Endodermal cell (in vitro differentiated cells): ENCODE measurements around the gene MAP1LC3A. TPM values are rescaled to one million over a fixed set of nuclear protein-coding genes. Genes with fewer than 3 reads are reported as not detected.
"Not testable (repeated sequence)": the region's sequence is repeated elsewhere in the genome, so short reads cannot be mapped to it uniquely, and the experiment has no call there.

Experiments used
- DNase-seq: peaks from one replicate; pipeline ENCODE4 v3.0.0-alpha.2; 2017
- H3K27ac ChIP-seq: 2 replicates; pipeline ENCODE4 v1.5.1; 2013; ENCODE audit warnings: mild to moderate bottlenecking, low read depth, low read length, moderate library complexity
- H3K27me3 ChIP-seq: 2 replicates; pipeline ENCODE4 v1.6.1; 2013; ENCODE audit warnings: mild to moderate bottlenecking, low read length, moderate library complexity; ENCODE audit not compliant: insufficient read depth, control insufficient read depth, poor library complexity, severe bottlenecking
- H3K36me3 ChIP-seq: 2 replicates; pipeline ENCODE4 v1.7.0; 2013; ENCODE audit warnings: mild to moderate bottlenecking, low read length, moderate library complexity; ENCODE audit not compliant: control insufficient read depth, insufficient read depth
- H3K4me1 ChIP-seq: one replicate; pipeline ENCODE4 v1.7.0; 2013; ENCODE audit warnings: low read length; ENCODE audit not compliant: control insufficient read depth, insufficient read depth
- H3K4me3 ChIP-seq: 2 replicates; pipeline ENCODE4 v1.5.1; 2013; ENCODE audit warnings: mild to moderate bottlenecking, low read length, moderate library complexity
- H3K9ac ChIP-seq: 2 replicates; pipeline ENCODE4 v1.6.1; 2013; ENCODE audit warnings: mild to moderate bottlenecking, low read length, moderate library complexity; ENCODE audit not compliant: poor library complexity, severe bottlenecking; ENCODE audit errors: extremely low read depth
- H3K9me3 ChIP-seq: 2 replicates; pipeline ENCODE4 v1.6.1; 2013; ENCODE audit warnings: mild to moderate bottlenecking, low read length, moderate library complexity; ENCODE audit not compliant: control insufficient read depth
- H3K27ac Mint-ChIP-seq: 2 replicates; pipeline ENCODE4 v1.8.0; 2020; ENCODE audit warnings: mixed read lengths
- H3K27me3 Mint-ChIP-seq: 2 replicates; pipeline ENCODE4 v1.8.0; 2021; ENCODE audit warnings: mild to moderate bottlenecking, mixed read lengths; ENCODE audit not compliant: insufficient read depth
- H3K36me3 Mint-ChIP-seq: 2 replicates; pipeline ENCODE4 v1.8.0; 2020; ENCODE audit warnings: low read depth, mixed read lengths
- H3K4me1 Mint-ChIP-seq: 2 replicates; pipeline ENCODE4 v1.8.0; 2020; ENCODE audit warnings: mixed read lengths
- H3K4me3 Mint-ChIP-seq: 2 replicates; pipeline ENCODE4 v1.8.0; 2020; ENCODE audit warnings: mild to moderate bottlenecking, moderate library complexity, mixed read lengths
- H3K9me3 Mint-ChIP-seq: 2 replicates; pipeline ENCODE4 v1.8.0; 2020; ENCODE audit warnings: mild to moderate bottlenecking, mixed read lengths
- WGBS, 2 experiments: methylation state at CpG; one replicate each; pipeline versions ENCODE4 v1.1.5 to v1.1.7; 2013; ENCODE audit warnings: missing lambda C conversion rate in 2 of 2, mixed read lengths in 1 of 2; ENCODE audit not compliant: insufficient coverage in 1 of 2, insufficient read length in 1 of 2; 5-methylcytosine and 5-hydroxymethylcytosine counted together
- total RNA-seq, 2 donors: library from RNA; stranded (reverse); fragmentation: NEBNext Ultra II Directional in 1 of 2; extraction: Animal tissue kit (Norgen Biotek cat#: 25700) in 1 of 2; gene quantifications; 2 replicates in 1 of 2; 3 replicates in 1 of 2; pipeline ENCODE4 v1.2.1, GENCODE V29; 2021
- TF ChIP-seq, protein P1 (sequence below): fragments of 200-600 bp; sonication (generic); conservative IDR thresholded peaks from 2 replicates; pipeline ENCODE4 v1.5.0; 2021; ENCODE audit warnings: antibody characterized with exemption, mild to moderate bottlenecking

Gene MAP1LC3A
- total RNA-seq, 2 donors from 2014 or later, result 19.0 to 41.6 TPM

DNA sequence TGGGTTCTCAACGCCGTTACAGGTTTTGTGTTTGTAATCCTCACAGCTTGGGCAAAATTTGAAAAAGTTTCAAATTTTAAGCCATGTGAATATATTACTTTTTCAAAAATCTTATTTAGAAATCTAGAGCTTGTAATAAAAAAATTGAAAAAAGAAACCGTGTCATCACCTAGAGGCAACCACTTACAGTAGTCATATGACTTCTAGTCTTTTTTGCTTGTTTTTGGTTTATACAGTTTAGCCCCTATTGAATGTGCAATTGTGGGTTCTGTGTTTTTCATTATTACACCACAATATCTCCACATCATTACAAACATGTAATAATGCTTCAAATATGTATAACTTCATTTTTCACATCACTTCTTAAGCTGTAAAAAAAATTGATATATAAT lies 41.4 kb upstream of the MAP1LC3A start:
- Mint-ChIP-seq H3K27ac (peak overlapping the region; percentile 97), H3K36me3 (peaks cover 43% of the 10 kb centered on the region), H3K9me3 (no peaks in the 10 kb centered on the region), H3K4me1 (peaks cover 20% of the 10 kb centered on the region), H3K27me3 (no peaks in the 10 kb centered on the region), H3K4me3 (peak overlapping the region; percentile 91)
- Histone ChIP-seq H3K9ac (peak overlapping the region; percentile 82), H3K4me3 (peak overlapping the region; percentile 100), H3K36me3 (peaks cover 41% of the 10 kb centered on the region), H3K4me1 (no peaks in the 10 kb centered on the region), H3K9me3 (no peaks in the 10 kb centered on the region), H3K27ac (peak overlapping the region; percentile 86), H3K27me3 (no peaks in the 10 kb centered on the region)
- DNase-seq, result no peak
- TF ChIP-seq, protein P1, sequence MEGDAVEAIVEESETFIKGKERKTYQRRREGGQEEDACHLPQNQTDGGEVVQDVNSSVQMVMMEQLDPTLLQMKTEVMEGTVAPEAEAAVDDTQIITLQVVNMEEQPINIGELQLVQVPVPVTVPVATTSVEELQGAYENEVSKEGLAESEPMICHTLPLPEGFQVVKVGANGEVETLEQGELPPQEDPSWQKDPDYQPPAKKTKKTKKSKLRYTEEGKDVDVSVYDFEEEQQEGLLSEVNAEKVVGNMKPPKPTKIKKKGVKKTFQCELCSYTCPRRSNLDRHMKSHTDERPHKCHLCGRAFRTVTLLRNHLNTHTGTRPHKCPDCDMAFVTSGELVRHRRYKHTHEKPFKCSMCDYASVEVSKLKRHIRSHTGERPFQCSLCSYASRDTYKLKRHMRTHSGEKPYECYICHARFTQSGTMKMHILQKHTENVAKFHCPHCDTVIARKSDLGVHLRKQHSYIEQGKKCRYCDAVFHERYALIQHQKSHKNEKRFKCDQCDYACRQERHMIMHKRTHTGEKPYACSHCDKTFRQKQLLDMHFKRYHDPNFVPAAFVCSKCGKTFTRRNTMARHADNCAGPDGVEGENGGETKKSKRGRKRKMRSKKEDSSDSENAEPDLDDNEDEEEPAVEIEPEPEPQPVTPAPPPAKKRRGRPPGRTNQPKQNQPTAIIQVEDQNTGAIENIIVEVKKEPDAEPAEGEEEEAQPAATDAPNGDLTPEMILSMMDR, result no peak
- 5% methylated on average over 3 of the region's 3 CpGs; no CpG with 5 or more reads in 1 of the 2 experiments for WGBS, 2 experiments

DNA sequence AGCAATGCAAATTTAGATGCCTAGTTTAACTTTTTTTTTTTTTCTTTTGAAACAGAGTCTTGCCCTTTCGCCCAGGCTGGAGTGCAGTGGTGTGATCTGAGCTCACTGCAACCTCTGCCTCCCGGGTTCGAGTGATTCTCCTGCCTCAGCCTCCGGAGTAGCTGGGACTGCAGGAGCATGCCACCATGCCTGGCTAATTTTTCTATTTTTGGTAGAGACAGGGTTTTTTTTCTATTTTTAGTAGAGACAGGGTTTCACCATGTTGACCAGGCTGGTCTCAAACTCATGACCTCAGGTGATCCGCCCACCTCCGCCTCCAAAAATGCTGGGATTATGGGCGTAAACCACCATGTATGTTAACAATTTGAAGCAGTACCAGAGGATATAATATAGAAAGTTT lies 39.7 kb upstream of the MAP1LC3A start:
- H3K9ac ChIP-seq, H3K4me3 ChIP-seq, H3K4me1 ChIP-seq, H3K27me3 Mint-ChIP-seq, H3K27me3 ChIP-seq, H3K9me3 ChIP-seq, H3K9me3 Mint-ChIP-seq, H3K27ac Mint-ChIP-seq, DNase-seq, H3K27ac ChIP-seq: not testable (repeated sequence)
- H3K36me3 ChIP-seq, result peaks cover 38% of the 10 kb centered on the region
- Mint-ChIP-seq H3K4me3 (peak overlapping the region; percentile 91), H3K4me1 (peaks cover 31% of the 10 kb centered on the region), H3K36me3 (peaks cover 42% of the 10 kb centered on the region)
- 93 to 97% methylated on average over 7 of the region's 7 CpGs for WGBS, 2 experiments

DNA sequence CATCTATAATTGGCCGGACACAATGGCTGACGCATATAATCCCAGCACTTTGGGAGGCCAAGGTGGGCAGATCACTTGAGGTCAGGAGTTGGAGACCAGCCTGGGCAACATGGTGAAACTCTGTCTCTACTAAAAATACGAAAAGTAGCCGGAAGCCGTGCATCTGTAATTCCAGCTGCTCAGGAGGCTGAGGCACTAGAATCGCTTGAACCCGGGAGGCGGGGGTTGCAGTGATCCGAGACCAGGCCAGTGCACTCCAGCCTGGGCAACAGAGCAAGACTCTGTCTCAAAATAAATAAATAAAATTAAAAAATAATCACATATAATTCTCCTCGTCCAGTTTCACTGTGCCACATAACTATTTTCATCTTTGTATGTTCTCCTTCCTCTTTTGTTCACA lies 38.7 kb upstream of the MAP1LC3A start:
- H3K4me3 Mint-ChIP-seq, H3K27ac Mint-ChIP-seq, H3K27ac ChIP-seq, H3K9me3 Mint-ChIP-seq, DNase-seq, H3K4me3 ChIP-seq, H3K27me3 ChIP-seq, H3K4me1 ChIP-seq, H3K27me3 Mint-ChIP-seq, H3K9me3 ChIP-seq, H3K9ac ChIP-seq: not testable (repeated sequence)
- WGBS, 2 experiments, result 90 to 96% methylated on average over 8 to 10 of the region's 10 CpGs
- H3K36me3 ChIP-seq, result peaks cover 44% of the 10 kb centered on the region
- peaks cover 47% of the 10 kb centered on the region for H3K36me3 Mint-ChIP-seq
- peaks cover 29% of the 10 kb centered on the region for H3K4me1 Mint-ChIP-seq

DNA sequence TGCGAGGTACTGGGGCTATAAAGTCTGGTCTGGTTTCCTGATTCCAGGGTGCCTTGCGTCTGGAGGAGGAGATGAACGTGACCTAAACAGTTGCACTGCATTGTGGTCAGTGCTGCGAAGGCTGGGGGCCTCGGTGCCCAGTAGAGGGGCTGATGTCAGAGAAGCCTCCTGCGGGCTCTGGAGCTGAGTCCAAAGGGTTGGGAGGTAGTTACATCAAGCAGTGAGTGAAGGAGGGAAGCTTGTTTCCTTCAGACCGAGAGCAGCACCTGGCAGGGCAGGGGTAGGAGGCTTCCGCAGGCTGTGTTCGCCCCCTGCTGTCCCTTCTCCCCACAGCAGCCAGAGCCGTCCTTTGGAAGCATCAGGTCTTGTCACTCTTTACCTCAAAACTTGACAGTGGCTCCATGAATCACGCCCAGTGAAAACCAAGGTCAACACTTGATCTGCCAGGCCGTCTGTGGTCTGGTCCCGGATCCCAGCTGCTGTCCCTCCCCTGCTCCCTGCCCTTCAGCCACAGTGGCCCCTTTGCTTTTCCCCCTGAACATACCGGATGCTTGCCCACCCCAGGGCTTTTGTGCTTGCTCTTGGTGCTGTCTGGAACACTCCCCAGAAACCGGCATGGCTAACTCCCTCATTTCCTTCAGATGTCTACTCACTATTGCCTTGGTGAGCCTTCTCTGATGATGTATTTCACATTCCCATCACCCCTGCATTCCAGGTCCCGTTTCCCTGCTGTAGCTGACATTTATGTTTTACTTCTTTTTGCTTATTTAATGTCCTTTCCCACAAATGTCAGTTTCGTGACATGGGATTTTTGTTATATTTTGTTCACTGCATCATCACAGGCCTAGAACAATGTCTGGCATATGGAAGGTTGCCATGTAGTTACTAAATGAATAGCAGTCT lies 35.3 kb upstream of the MAP1LC3A start:
- Histone ChIP-seq H3K9ac (no peak overlapping the region), H3K27ac (no peak overlapping the region), H3K4me3 (no peak overlapping the region), H3K9me3 (no peaks in the 10 kb centered on the region), H3K27me3 (no peaks in the 10 kb centered on the region), H3K4me1 (peaks cover 3% of the 10 kb centered on the region), H3K36me3 (peaks cover 76% of the 10 kb centered on the region)
- peak; percentile 92 for DNase-seq
- Mint-ChIP-seq H3K36me3 (peaks cover 66% of the 10 kb centered on the region), H3K27me3 (no peaks in the 10 kb centered on the region), H3K27ac (peak overlapping the region; percentile 88), H3K4me3 (no peak overlapping the region), H3K4me1 (peaks cover 22% of the 10 kb centered on the region), H3K9me3 (no peaks in the 10 kb centered on the region)
- TF ChIP-seq, protein P1, result peak; percentile 92
- 69 to 70% methylated on average over 11 to 17 of the region's 17 CpGs for WGBS, 2 experiments
